ENCODE data around the gene SGK1.

The SGK1 gene

GRCh38 chr6:134318974-134319281, 1.0 kb upstream of the SGK1 start:
- Histone ChIP-seq H3K4me3 (replicated peaks; ENCODE audit: low read depth, low read length) (no peak overlapping the region), H3K27me3 (replicated peaks; ENCODE audit: control insufficient read depth, insufficient read depth, low read length) (no peaks in the 10 kb centered on the region), H3K36me3 (ENCODE audit: control insufficient read depth, insufficient read depth, low read length) (no peaks in the 10 kb centered on the region)
- TF ChIP-seq, protein P1, sequence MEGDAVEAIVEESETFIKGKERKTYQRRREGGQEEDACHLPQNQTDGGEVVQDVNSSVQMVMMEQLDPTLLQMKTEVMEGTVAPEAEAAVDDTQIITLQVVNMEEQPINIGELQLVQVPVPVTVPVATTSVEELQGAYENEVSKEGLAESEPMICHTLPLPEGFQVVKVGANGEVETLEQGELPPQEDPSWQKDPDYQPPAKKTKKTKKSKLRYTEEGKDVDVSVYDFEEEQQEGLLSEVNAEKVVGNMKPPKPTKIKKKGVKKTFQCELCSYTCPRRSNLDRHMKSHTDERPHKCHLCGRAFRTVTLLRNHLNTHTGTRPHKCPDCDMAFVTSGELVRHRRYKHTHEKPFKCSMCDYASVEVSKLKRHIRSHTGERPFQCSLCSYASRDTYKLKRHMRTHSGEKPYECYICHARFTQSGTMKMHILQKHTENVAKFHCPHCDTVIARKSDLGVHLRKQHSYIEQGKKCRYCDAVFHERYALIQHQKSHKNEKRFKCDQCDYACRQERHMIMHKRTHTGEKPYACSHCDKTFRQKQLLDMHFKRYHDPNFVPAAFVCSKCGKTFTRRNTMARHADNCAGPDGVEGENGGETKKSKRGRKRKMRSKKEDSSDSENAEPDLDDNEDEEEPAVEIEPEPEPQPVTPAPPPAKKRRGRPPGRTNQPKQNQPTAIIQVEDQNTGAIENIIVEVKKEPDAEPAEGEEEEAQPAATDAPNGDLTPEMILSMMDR (IDR thresholded peaks at IDR 0.05; ENCODE audit: insufficient read depth, low read length, poor library complexity, severe bottlenecking) = no peak
- DNase-seq (ENCODE audit: extremely low read depth, insufficient read length) = no peak

GRCh38 chr6:134318236-134318973, 493 bp upstream of the SGK1 start:
- H3K27me3 ChIP-seq (replicated peaks; ENCODE audit: control insufficient read depth, insufficient read depth, low read length) = no peaks in the 10 kb centered on the region
- DNase-seq (ENCODE audit: extremely low read depth, insufficient read length) = no peak
- TF ChIP-seq, protein P1 (IDR thresholded peaks at IDR 0.05; ENCODE audit: insufficient read depth, low read length, poor library complexity, severe bottlenecking) = no peak
- H3K36me3 ChIP-seq (ENCODE audit: control insufficient read depth, insufficient read depth, low read length) = no peaks in the 10 kb centered on the region
- no peak overlapping the region for H3K4me3 ChIP-seq (replicated peaks; ENCODE audit: low read depth, low read length)

GRCh38 chr6:134316733-134317431, 1.0 kb downstream of the SGK1 start:
- no peak for DNase-seq (ENCODE audit: extremely low read depth, insufficient read length)
- Histone ChIP-seq H3K27me3 (replicated peaks; ENCODE audit: control insufficient read depth, insufficient read depth, low read length) (no peaks in the 10 kb centered on the region), H3K36me3 (ENCODE audit: control insufficient read depth, insufficient read depth, low read length) (no peaks in the 10 kb centered on the region), H3K4me3 (replicated peaks; ENCODE audit: low read depth, low read length) (peak overlapping the region; percentile 66)
- TF ChIP-seq, protein P1 (IDR thresholded peaks at IDR 0.05; ENCODE audit: insufficient read depth, low read length, poor library complexity, severe bottlenecking) = no peak

DNA sequence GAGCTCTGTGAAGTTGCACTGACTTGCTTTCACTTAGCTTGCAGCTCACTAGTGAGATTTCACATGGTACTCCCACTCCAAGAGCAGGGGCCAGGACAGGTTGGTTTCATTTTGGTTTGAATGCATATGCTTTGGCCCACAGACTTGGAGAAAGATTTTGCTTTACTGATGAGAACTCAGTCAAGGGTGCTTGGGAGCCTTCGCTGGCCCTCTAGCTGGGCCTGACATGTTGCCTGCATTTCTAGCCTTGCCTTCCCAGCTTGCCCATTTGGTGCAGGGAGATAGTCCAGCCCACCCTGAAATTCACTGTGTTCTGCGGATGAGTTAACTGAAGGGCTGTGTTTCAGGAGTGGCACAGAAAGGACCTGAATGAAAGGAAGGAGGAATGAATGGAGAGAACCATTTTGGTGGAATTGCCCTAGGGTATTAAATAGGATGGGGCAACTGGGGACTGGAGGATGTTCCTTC, 1.9 kb downstream of the SGK1 start:
- no peaks in the 10 kb centered on the region for H3K27me3 ChIP-seq (replicated peaks; ENCODE audit: control insufficient read depth, insufficient read depth, low read length)
- H3K36me3 ChIP-seq (ENCODE audit: control insufficient read depth, insufficient read depth, low read length) = no peaks in the 10 kb centered on the region
- no peak overlapping the region for H3K4me3 ChIP-seq (replicated peaks; ENCODE audit: low read depth, low read length)
- TF ChIP-seq, protein P1 (IDR thresholded peaks at IDR 0.05; ENCODE audit: insufficient read depth, low read length, poor library complexity, severe bottlenecking) = no peak
- DNase-seq (ENCODE audit: extremely low read depth, insufficient read length) = no peak

- no peak for DNase-seq (ENCODE audit: extremely low read depth, insufficient read length)
- no peaks in the 10 kb centered on the region for H3K27me3 ChIP-seq (replicated peaks; ENCODE audit: control insufficient read depth, insufficient read depth, low read length)
- TF ChIP-seq, protein P1 (IDR thresholded peaks at IDR 0.05; ENCODE audit: insufficient read depth, low read length, poor library complexity, severe bottlenecking) = no peak
- no peaks in the 10 kb centered on the region for H3K36me3 ChIP-seq (ENCODE audit: control insufficient read depth, insufficient read depth, low read length)
- H3K4me3 ChIP-seq (replicated peaks; ENCODE audit: low read depth, low read length) = no peak overlapping the region
Observed at GRCh38 chr6:134315189-134315588, 2.7 kb downstream of the SGK1 start.

Data from GM06990 (cell line).